HEK293T (cell line): ENCODE data around the gene UBE2Z.
A peak's percentile ranks its signal among the peaks of the same experiment; 100 is the strongest.

Experiments used
- BHLHE40 ChIP-seq: fragments of 450-650 bp; IDR thresholded peaks from 2 replicates; pipeline ENCODE4 v1.6.1; 2016; ENCODE audit warnings: mild to moderate bottlenecking, moderate library complexity, borderline replicate concordance
- ELF4 ChIP-seq: fragments of 450-650 bp; IDR thresholded peaks from 2 replicates; pipeline ENCODE4 v1.6.1; 2017; ENCODE audit warnings: antibody characterized with exemption
- FOXA1 ChIP-seq: fragments of 450-650 bp; IDR thresholded peaks from 2 replicates; pipeline ENCODE4 v1.6.1; 2016; ENCODE audit warnings: mild to moderate bottlenecking
- FOXK2 ChIP-seq: fragments of 450-650 bp; IDR thresholded peaks from 2 replicates; pipeline ENCODE4 v1.6.1; 2016; ENCODE audit warnings: mild to moderate bottlenecking
- FOXM1 ChIP-seq: fragments of 450-650 bp; IDR thresholded peaks from 2 replicates; pipeline ENCODE4 v1.6.1; 2017; ENCODE audit warnings: mild to moderate bottlenecking, borderline replicate concordance
- HDGF ChIP-seq: fragments of 450-650 bp; IDR thresholded peaks from 2 replicates; pipeline ENCODE4 v1.6.1; 2017; ENCODE audit warnings: antibody characterized with exemption, borderline replicate concordance
- L3MBTL2 ChIP-seq: fragments of 450-650 bp; conservative IDR thresholded peaks from 2 replicates; pipeline ENCODE4 v1.6.1; 2016; ENCODE audit warnings: mild to moderate bottlenecking
- LEF1 ChIP-seq: fragments of 450-650 bp; IDR thresholded peaks from 2 replicates; pipeline ENCODE4 v1.6.1; 2017; ENCODE audit warnings: mild to moderate bottlenecking, borderline replicate concordance
- NFRKB ChIP-seq: fragments of 450-650 bp; IDR thresholded peaks from 2 replicates; pipeline ENCODE4 v1.6.1; 2016; ENCODE audit warnings: mild to moderate bottlenecking, moderate library complexity
- SP1 ChIP-seq: fragments of 450-650 bp; IDR thresholded peaks from 2 replicates; pipeline ENCODE4 v1.6.1; 2017
- SUZ12 ChIP-seq: fragments of 450-650 bp; IDR thresholded peaks from 2 replicates; pipeline ENCODE4 v1.6.1; 2016; ENCODE audit warnings: mild to moderate bottlenecking
- TARDBP ChIP-seq: fragments of 450-650 bp; IDR thresholded peaks from 2 replicates; pipeline ENCODE4 v1.6.1; 2016
- ZNF384 ChIP-seq: fragments of 450-650 bp; IDR thresholded peaks from 2 replicates; pipeline ENCODE4 v1.6.1; 2016

- no peak for TF ChIP-seq FOXM1
- no peak for TF ChIP-seq HDGF
- no peak for TF ChIP-seq SP1
- no peak for TF ChIP-seq BHLHE40
- TF ChIP-seq FOXK2: no peak
- TF ChIP-seq LEF1: no peak
- no peak for TF ChIP-seq TARDBP
- TF ChIP-seq FOXA1: no peak
- no peak for TF ChIP-seq SUZ12
- TF ChIP-seq ELF4: no peak
- TF ChIP-seq NFRKB: no peak
- TF ChIP-seq L3MBTL2: 0 out of 2 replicates have a peak, but pooled peaks have one; percentile 18
- no peak for TF ChIP-seq ZNF384
Observed at GRCh38 chr17:48907713-48908046, 527 bp upstream of the UBE2Z start.
